GM18508 (cell line): ENCODE results near the gene ANKRD13B.

ENCODE experiments used
- ATAC-seq: cut with Tn5 transposase; IDR thresholded peaks from one replicate; pipeline ENCODE4 v1.9.1; 2021; ENCODE audit warnings: moderate number of reproducible peaks; ENCODE audit not compliant: insufficient read depth, unreplicated experiment

The ANKRD13B gene

DNA sequence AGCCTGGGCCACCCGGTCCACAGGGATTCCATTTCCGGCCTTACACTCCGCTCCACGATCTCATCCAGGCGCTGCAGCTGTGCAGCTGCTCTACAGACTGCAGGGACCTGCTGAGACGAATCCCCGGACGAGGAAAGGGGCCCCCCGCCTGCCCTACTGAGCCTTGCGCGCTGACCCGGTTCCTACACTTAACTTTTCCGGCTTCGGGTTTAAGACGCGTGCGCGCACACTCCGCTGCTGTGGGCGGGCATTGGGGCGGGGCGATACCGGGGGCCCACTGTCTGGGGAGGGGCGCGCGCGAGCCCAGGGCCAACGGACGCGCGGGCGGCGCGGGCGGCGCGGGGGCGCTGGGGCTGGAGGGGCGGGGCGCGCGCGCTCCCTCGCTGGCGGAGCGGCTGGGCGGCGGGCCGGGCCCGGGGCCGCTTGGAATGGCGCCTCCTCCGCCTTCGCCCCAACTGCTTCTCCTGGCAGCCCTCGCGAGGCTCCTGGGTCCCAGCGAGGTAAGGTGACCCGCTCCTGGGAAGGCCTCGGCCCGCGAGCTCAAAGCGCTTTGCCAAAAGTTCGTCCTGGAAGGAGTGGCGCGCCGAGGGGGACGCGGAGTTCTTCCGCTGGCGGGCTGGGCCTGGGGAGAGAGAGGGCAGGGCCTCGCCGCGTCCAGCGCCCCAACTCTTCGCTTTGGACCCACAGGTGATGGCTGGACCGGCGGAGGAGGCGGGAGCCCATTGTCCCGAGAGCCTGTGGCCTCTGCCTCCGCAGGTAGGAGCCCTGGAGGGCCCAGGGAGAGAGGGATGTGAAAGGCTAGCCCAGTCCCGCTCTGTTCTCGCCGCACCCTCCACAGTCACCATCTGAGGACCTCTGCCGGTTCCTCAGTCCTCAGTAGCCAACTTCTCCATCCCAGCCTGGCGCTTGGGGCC lies 24.3 kb upstream of the ANKRD13B start, which contains the start of gene TP53I13:
TP53I13 (plus strand) TSS at position 371 of the 914 bp plus-strand sequence; CDS start at position 429, 58 bp downstream.
- peak; percentile 20 for ATAC-seq

DNA sequence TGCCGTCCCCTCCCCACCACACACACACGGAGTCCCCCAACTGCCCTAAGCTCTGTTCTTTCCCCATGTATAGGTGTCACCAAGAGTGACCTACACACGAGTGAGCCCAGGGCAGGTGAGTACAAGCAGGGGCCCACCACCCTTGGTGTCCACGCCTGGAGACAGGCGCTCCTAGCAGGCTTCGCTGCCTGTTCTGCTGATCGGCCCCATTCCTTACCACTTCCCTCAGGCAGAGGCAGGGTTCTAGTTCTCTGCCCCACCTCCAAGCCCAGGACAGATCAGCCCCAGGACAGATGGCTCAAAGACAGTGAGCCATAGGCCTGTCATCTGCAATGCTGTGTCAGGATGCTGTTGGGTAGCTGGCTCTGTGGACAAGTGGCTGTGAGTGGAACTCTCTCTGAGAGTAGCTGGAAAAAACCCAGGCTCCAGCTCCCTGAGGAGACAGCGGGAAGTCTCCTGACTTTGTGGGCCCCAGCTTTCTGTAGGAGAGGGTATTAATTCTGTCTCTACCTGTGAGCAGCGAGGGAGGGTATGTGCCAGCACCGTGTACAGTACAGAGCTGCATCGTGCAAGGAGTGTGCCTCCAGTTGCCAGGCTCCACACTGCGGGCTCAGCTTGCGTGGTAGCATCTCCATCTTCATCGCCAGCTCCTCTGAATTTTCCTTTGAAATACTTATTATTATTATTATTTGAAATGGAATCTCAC lies 23.5 kb upstream of the ANKRD13B start:
- no peak for ATAC-seq

GRCh38 chr17:29570521-29570920 lies 22.4 kb upstream of the ANKRD13B start:
- ATAC-seq, result no peak

- no peak for ATAC-seq
Observed at GRCh38 chr17:29571486-29571882, 21.4 kb upstream of the ANKRD13B start.

DNA sequence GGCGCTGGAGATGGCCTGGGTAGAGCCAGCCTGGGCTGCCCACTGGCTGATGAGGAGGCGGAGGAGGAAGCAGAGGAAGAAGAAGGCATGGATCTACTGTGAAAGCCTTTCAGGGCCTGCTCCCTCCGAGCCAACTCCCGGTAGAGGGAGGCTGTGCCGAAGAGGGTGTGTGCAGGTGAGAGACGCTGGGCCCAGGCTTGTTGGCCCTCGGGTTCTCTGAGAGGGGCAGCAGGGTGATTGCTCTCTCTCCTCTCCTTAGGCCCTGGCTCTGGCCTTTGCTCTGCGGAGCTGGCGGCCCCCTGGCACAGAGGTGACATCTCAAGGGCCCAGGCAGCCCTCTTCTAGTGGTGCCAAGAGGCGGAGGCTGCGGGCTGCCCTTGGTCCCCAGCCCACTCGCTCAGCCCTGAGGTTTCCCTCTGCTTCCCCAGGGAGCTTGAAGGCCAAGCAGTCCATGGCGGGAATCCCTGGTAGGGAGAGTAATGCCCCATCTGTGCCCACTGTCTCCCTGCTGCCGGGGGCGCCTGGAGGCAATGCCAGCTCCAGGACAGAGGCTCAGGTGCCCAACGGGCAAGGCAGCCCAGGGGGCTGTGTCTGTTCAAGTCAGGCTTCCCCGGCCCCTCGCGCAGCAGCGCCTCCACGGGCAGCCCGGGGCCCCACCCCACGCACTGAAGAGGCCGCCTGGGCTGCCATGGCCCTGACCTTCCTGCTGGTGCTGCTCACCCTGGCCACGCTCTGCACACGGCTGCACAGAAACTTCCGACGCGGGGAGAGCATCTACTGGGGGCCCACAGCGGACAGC lies 20.9 kb upstream of the ANKRD13B start:
- no peak for ATAC-seq

GRCh38 chr17:29572691-29573557 lies 20.0 kb upstream of the ANKRD13B start:
- no peak for ATAC-seq

GRCh38 chr17:29573558-29573869 lies 19.4 kb upstream of the ANKRD13B start:
- ATAC-seq, result no peak

DNA sequence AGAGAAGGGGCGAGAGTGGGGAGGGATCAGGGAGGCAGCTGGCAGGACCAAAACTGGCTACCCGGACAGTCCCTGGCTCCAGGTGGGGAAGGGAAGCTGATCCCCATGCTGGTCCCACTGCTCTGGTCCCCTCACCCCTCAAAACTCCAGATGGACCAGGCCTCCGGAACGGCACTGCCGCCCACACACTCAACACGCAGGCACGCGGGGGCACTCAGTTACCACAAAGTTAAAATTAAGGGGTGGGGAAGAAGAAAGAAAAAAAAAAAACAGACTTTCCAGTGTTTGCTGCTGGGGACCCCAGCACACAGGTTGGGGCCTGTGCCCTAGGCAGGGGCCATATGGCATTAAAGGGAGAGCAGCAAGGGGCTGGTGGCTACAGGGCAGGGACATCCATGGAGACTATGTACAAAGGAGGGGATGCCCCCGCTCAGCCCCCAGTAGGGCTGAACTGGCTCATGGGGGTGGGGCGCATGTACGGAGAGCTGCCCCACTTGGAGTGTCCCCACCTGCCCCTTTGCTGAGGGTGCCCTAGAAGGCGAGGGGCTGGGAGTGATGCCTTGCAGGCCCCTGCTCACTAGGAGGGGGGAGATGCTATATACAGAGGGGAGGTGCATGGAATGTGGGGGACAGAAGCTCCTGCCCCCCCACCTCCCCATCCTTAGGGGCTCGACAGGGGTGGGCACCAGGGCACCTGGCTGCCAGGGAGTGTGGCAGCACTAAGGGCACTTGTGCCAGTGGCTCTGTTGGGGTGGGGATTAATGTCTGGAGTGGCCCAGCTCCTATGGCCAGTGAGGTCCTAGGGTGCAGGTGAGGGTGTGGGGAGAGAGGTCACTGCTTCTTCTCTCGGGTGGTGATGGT lies 18.8 kb upstream of the ANKRD13B start:
- ATAC-seq, result no peak

DNA sequence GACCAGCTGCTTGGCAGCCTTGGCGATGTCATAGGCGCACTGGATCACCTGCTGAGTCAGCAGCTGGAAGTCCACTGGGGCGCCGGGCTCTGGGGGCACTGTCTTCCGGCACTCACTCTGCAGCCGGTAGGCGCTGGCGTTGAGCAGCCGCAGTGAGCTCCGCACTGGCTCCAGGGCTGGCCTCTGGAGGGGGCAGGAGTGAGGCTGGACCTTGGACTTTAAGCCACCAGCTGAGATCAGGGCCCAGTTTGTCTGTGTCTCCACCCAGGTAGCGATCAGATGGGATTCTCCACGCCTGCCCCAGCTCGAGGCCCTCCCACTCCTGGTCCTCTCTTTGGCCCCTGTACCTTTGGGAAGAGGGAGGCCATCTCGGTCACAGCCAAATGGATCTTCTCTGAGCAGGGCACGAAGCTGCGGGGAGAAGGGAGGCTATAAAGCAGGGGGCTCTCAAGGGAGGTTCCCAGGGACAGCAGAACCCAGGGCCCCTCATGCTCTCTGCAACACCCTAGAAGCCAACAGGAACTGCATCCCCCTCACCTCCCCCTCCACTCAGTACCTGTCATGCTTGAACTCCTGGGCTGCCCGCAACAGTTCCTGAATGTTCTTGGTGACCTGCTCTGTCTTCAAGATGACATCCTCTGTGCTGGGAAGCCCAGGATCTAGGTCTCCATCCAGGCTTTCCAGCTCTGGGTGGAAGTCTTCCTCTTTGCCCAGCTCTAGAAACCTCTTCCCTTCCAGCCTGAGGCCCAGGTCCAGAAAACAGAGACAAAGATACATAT lies 18.0 kb upstream of the ANKRD13B start:
- ATAC-seq, result no peak

DNA sequence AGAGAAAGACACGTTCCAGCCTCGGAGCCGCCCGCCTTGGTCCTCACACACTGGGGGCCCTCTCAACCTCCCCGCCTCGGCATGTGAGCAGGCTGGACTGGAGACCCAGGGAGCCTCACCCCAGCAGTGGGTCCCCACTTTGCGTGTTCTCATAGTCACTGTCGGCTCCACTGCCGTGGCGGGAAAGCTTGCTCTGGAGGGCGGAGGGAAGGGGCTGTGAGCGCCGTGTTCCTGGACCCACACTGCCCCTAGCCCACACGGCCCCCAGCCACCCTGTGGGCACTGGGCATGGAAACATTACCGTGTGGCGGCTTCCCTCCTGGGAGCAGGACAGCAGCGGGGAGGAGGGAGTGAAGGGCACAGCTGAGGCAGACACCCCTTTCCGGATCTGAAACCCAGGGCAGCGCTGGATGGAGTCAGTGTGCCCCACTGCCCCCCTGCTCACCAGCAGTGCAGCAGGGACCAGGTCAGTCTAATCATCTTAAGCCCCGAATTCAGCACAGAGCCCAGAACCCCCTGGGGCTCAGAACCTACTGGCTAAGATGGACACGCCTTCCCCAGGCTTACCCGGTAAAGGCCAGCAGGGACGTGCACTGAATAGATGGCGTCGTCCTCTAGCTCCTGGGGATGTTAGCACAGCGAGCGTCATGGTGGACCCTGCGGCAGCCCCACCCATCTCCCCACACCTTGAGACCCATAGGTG lies 17.3 kb upstream of the ANKRD13B start:
- ATAC-seq, result no peak

DNA sequence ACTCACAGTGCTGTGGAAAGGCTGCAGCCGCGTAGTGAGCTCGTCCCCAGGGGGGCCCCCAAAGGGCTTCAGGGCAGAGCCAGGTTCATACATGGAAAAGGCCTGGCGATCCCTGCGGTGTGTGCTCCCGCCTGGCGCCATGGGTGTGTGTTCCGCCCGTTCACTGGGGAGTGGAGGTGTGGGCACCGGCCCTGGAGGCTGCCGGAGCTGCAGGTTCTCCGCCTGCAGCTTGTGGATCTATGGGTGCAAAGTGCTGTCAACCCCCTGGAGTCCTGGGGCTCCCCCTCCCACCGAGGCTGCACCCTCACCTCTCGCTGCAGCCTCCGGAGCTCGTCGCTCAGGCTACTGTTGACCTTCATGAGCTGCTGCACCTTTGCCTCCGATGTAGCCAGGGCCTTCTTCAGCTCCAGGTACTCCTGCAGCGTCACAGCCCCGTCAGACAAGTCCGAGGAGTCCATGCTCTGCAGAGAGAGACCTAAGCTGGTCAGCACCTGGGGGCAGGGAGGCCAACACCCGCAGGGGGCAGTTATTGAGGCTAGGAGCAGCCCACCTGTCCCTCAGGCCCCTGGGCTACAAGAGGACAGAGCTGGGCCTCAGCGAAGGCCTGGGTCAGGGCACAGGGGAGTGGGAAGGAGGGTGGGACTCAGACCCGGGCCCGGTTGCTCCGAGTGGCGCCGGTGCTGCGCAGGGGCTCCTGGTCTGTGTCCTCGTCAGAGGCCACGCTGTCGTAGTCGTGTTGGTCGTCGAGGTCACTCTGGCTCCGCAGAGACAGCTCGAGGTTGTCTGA lies 16.5 kb upstream of the ANKRD13B start:
- no peak for ATAC-seq

DNA sequence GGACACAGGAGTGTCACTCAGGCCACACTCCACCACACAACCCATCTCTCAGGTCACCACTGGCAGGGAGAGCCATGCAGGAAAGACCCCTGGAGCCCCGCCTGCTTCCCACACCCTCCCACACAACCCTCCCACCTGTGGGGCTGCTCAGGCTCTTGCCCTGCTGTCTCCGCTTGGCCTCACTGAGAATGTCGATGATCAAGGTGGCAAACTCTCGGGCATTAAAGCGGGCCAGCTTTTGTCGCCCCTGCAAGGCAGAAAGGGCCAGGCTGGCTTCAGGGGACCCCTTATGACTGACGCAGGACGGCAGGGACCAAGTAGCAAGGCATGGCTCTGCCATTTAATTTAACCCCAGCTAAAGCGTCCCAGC lies 15.9 kb upstream of the ANKRD13B start:
- ATAC-seq, result no peak

DNA sequence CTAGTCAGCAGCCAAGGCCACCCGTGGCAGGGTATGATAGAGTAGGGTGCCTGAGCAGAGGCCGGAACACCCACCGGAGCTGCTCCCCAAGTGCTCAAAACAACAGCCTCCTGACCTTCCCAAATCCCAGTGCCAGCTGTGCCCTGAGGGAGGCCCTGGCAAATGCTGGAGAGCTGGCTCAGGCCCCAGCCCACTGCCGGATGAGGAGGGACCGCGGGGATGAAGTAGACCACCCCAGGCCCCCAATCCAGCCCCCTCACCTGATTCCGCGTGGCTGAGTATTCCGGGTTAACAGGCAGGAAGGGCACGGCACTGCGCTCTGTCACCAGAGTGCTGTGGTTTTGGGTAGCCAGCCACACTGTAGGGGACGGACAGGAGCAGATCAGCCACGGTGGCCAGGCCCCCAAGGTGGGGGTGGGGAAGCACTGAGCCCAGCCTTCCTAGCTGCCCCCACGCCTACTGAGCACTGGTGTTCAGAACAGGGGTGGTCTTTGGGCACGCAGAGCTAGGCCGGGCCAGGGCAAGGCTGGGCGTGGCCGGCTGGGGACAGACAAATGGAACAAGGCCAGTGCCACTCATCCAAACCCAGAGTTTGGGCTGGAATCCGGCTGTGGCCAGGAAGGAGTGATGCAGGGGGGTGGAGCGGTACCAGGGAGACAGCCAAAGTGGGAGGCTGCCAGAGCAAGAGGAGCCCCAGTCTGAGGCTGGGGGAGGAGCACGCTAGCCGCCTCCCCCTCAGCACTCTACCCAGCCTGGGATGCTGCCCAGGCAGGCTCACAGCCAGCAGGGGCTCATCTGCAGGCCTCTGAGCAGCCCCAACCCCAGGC lies 15.3 kb upstream of the ANKRD13B start:
- no peak for ATAC-seq

GRCh38 chr17:29578626-29579485 lies 14.1 kb upstream of the ANKRD13B start:
- no peak for ATAC-seq
